T-cell (primary cell): ENCODE results near the gene OPRPN. TPM values are rescaled to one million over a fixed set of nuclear protein-coding genes. Genes with fewer than 3 reads are reported as not detected.

Source experiments
- ATAC-seq, 4 experiments: fragments of 200-7000 bp in 3 of 4; fragments of 150-1000 bp in 1 of 4; cut with Tn5 transposase; replicated peaks in 1 of 4; 1 replicate in 3 of 4; 2 replicates in 1 of 4; pipeline ENCODE4 v1.10.0; 2021; ENCODE audit warnings: moderate library complexity in 3 of 4, mild to moderate bottlenecking in 2 of 4, moderate number of reproducible peaks in 1 of 4
- CTCF ChIA-PET, 2 donors: fragments of 300-600 bp; sonication (Branson Sonifier 250); formaldehyde crosslinking; loops; one replicate each; lab custom pipeline; 2022; ENCODE audit warnings: antibody characterized with exemption in 2 of 2; lab: Charles Lee
- POLR2A ChIA-PET, 2 donors: fragments of 300-600 bp; sonication (Branson Sonifier 250); formaldehyde crosslinking; loops; one replicate each; lab custom pipeline; 2022; ENCODE audit warnings: antibody characterized with exemption in 2 of 2; lab: Charles Lee
- DNase-seq, 35 experiments: peaks; one replicate each; pipeline versions ENCODE4 v3.0.0 to v3.0.0-alpha.2; 2013 to 2023
- H3K27ac ChIP-seq: one replicate; pipeline ENCODE4 v1.5.1; 2013; ENCODE audit warnings: low read length
- H3K27me3 ChIP-seq, 2 experiments: replicated peaks in 1 of 2; 1 replicate in 1 of 2; 2 replicates in 1 of 2; pipeline versions ENCODE4 v1.6.1 to v1.7.0; 2013; ENCODE audit warnings: low read length in 1 of 2, mixed read lengths in 1 of 2; ENCODE audit not compliant: control insufficient read depth in 2 of 2, insufficient read depth in 2 of 2; ENCODE audit errors: extremely low read depth in 1 of 2
- H3K36me3 ChIP-seq, 2 donors: 1 replicate in 1 of 2; 2 replicates in 1 of 2; pipeline versions ENCODE4 v1.6.1 to v1.7.0; 2013; ENCODE audit warnings: low read length in 1 of 2; ENCODE audit not compliant: control insufficient read depth in 2 of 2, insufficient read depth in 1 of 2; ENCODE audit errors: extremely low read depth in 1 of 2
- H3K4me1 ChIP-seq, 2 experiments: 1 replicate in 1 of 2; 2 replicates in 1 of 2; pipeline versions ENCODE4 v1.6.1 to v1.7.0; 2013; ENCODE audit warnings: low read length in 2 of 2, mixed read lengths in 1 of 2; ENCODE audit not compliant: insufficient read depth in 2 of 2, control insufficient read depth in 1 of 2; ENCODE audit errors: extremely low read depth in 1 of 2
- H3K4me3 ChIP-seq, 2 donors: 1 replicate in 1 of 2; 2 replicates in 1 of 2; pipeline versions ENCODE4 v1.5.1 to v1.7.0; 2013; ENCODE audit warnings: mild to moderate bottlenecking in 2 of 2, low read length in 1 of 2, moderate library complexity in 1 of 2; ENCODE audit not compliant: control insufficient read depth in 1 of 2; ENCODE audit errors: extremely low read depth in 1 of 2
- H3K9me3 ChIP-seq: 2 replicates; pipeline ENCODE4 v1.7.0; 2013
- H3K27ac Mint-ChIP-seq, 2 donors: one replicate each; pipeline ENCODE4 v1.8.0; 2020 to 2021; ENCODE audit warnings: mild to moderate bottlenecking in 2 of 2, mixed read lengths in 2 of 2
- H3K27me3 Mint-ChIP-seq, 2 donors: one replicate each; pipeline ENCODE4 v1.8.0; 2021 to 2022; ENCODE audit warnings: mixed read lengths in 2 of 2
- H3K36me3 Mint-ChIP-seq: one replicate; pipeline ENCODE4 v1.8.0; 2021; ENCODE audit warnings: mixed read lengths
- H3K4me1 Mint-ChIP-seq, 3 donors: one replicate each; pipeline ENCODE4 v1.8.0; 2020 to 2022; ENCODE audit warnings: mixed read lengths in 3 of 3, mild to moderate bottlenecking in 1 of 3
- H3K4me3 Mint-ChIP-seq, 3 donors: one replicate each; pipeline ENCODE4 v1.8.0; 2020 to 2022; ENCODE audit warnings: mild to moderate bottlenecking in 3 of 3, mixed read lengths in 3 of 3, moderate library complexity in 3 of 3
- H3K9me3 Mint-ChIP-seq, 3 donors: one replicate each; pipeline ENCODE4 v1.8.0; 2020 to 2022; ENCODE audit warnings: mixed read lengths in 3 of 3
- WGBS: methylation state at CpG from one replicate; pipeline ENCODE4 v1.1.5; 2013; ENCODE audit warnings: missing lambda C conversion rate; ENCODE audit not compliant: insufficient coverage; 5-methylcytosine and 5-hydroxymethylcytosine counted together
- total RNA-seq, 35 experiments: library from RNA in 6 of 35; stranded (reverse) in 6 of 35; fragments of 120-200 nt in 1 of 35; gene quantifications; one replicate each; pipeline versions ENCODE4 v1.2.1 to v1.2.4 and lab custom pipeline; 2013 to 2026

OPRPN gene
- total RNA-seq, 5 donors from 2014 or later (not counting 1 experiment from before 2014, with no cell fraction given), result not detected

DNA sequence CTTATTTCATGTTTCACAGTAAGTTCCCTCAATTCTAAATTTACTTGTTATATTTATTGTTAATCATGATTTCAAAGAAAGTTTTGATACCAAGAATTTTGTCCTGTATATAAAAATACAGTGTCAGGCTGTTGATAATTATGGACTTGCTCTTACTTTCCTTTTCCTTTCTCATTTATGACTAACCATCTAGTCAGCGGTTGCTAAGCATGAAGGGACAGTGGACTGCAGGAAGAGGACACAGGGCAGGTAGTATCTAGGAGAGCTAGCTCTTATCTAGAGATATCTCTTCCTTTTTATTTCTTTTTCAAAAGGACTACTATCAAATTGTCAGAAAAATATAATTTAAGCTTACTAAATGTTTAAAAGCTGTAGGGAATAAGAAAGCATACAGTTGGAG is 1.6 kb downstream of the OPRPN start:
- no peaks in the 10 kb centered on the region for H3K4me1 Mint-ChIP-seq
- no peak for ATAC-seq
- H3K4me3 ChIP-seq, result no peak overlapping the region
- H3K36me3 Mint-ChIP-seq, result no peaks in the 10 kb centered on the region
- ChIA-PET CTCF (no interaction called here), POLR2A (no interaction called here)
- H3K9me3 ChIP-seq, result no peaks in the 10 kb centered on the region
- no peaks in the 10 kb centered on the region for H3K27me3 Mint-ChIP-seq
- no peaks in the 10 kb centered on the region for H3K36me3 ChIP-seq
- H3K27me3 ChIP-seq, result no peaks in the 10 kb centered on the region
- H3K4me3 Mint-ChIP-seq, result no peak overlapping the region
- no peak for DNase-seq
- H3K9me3 Mint-ChIP-seq, result peaks cover 0 to 10% (median 0%) of the 10 kb centered on the region in 3 donors
- H3K27ac ChIP-seq, result no peak overlapping the region
- H3K4me1 ChIP-seq, result no peaks in the 10 kb centered on the region
- no peak overlapping the region for H3K27ac Mint-ChIP-seq
- no CpG with 5 or more reads among the region's 1 CpG for WGBS

DNA sequence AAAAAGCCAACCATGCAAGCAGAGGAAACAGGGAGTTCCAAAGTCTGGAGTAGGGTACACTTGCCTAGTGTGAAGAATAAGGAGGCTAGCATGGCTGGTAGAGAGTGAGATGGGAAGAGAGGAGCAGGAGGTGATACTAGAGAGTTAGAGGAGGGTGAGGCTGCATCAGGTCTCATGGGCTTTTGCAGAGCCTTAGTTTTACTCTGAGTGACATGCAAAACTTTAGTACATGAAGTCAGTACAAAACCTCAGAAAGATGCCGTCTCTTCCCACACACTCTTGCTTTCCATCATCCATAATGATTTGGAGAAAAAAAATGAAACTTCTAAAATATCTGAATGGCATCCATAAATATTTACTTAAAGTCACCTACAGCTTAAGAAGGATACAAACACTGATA is 5.0 kb downstream of the OPRPN start:
- H3K36me3 Mint-ChIP-seq, result no peaks in the 10 kb centered on the region
- CTCF ChIA-PET, result no interaction called here
- Histone ChIP-seq H3K9me3 (no peaks in the 10 kb centered on the region), H3K4me3 (no peak overlapping the region), H3K27ac (no peak overlapping the region), H3K4me1 (no peaks in the 10 kb centered on the region), H3K36me3 (no peaks in the 10 kb centered on the region), H3K27me3 (no peaks in the 10 kb centered on the region)
- DNase-seq (no peak), ATAC-seq (no peak)
- WGBS, result no CpG with 5 or more reads among the region's 1 CpG
- no peaks in the 10 kb centered on the region for H3K4me1 Mint-ChIP-seq
- H3K27ac Mint-ChIP-seq, result no peak overlapping the region
- POLR2A ChIA-PET, result no interaction called here
- H3K27me3 Mint-ChIP-seq, result no peaks in the 10 kb centered on the region
- peaks cover 0 to 12% (median 0%) of the 10 kb centered on the region in 3 donors for H3K9me3 Mint-ChIP-seq
- H3K4me3 Mint-ChIP-seq, result no peak overlapping the region

DNA sequence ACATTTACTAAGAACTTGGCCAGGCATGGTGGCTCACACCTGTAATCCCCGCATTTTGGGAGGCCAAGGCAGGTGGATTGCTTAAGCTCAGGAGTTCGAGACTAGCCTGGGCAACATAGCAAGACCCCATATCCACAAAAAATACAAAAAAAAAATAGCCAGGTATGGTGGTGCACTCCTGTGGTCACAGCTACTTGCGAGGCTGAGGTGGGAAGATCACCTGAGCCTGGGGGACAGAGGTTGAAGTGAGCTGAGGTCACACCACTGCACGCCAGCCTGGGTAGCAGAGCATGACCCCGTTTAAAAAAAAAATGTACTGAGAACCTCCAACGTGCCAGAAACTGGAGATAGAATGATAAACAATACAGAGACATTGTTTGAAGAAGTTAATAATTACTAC is 8.0 kb downstream of the OPRPN start:
- Histone ChIP-seq H3K4me3 (no peak overlapping the region), H3K4me1 (no peaks in the 10 kb centered on the region), H3K27me3 (no peaks in the 10 kb centered on the region), H3K36me3 (no peaks in the 10 kb centered on the region), H3K9me3 (no peaks in the 10 kb centered on the region), H3K27ac (no peak overlapping the region)
- WGBS, result 40% methylated on average over 1 of the region's 6 CpGs
- Mint-ChIP-seq H3K9me3 (peaks cover 0 to 12% (median 0%) of the 10 kb centered on the region in 3 donors), H3K4me1 (no peaks in the 10 kb centered on the region), H3K27me3 (no peaks in the 10 kb centered on the region), H3K4me3 (no peak overlapping the region), H3K27ac (no peak overlapping the region), H3K36me3 (no peaks in the 10 kb centered on the region)
- CTCF ChIA-PET, result no interaction called here
- ATAC-seq, result no peak
- no peak for DNase-seq
- POLR2A ChIA-PET, result no interaction called here

DNA sequence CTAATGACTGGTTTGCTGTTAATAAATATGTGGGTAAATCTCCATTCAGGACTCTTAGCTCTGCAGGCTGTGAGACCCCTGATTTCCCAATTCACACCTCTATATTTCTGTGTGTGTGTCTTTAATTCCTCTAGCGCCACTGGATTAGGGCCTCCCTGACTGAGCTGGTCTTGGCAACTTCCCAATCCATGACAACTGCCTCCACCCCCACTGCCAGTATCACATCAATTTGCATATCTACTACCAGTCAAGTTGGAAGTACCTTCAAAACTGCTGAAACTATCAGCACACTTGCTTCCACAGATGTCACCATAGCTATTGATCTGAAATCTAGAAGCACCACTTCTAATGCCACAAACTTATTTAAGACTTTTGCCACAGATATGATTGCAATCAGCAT is 27.6 kb downstream of the OPRPN start:
- Histone ChIP-seq H3K4me1 (no peaks in the 10 kb centered on the region), H3K27ac (no peak overlapping the region), H3K4me3 (no peak overlapping the region), H3K9me3 (no peaks in the 10 kb centered on the region), H3K36me3 (no peaks in the 10 kb centered on the region), H3K27me3 (no peaks in the 10 kb centered on the region)
- Mint-ChIP-seq H3K4me3 (no peak overlapping the region), H3K27me3 (no peaks in the 10 kb centered on the region), H3K36me3 (no peaks in the 10 kb centered on the region), H3K9me3 (peaks cover 6 to 14% (median 9%) of the 10 kb centered on the region in 3 donors), H3K4me1 (no peaks in the 10 kb centered on the region), H3K27ac (no peak overlapping the region)
- ATAC-seq (no peak), DNase-seq (no peak)
- CTCF ChIA-PET, result no interaction called here
- 100% methylated on average over 1 of the region's 1 CpG for WGBS
- POLR2A ChIA-PET, result interaction anchor here in 1 of 2 donors (0.5 kb wide), 1 partner anchor 395 kb away, joined by 3 read pairs; no protein-coding TSS in a partner anchor

DNA sequence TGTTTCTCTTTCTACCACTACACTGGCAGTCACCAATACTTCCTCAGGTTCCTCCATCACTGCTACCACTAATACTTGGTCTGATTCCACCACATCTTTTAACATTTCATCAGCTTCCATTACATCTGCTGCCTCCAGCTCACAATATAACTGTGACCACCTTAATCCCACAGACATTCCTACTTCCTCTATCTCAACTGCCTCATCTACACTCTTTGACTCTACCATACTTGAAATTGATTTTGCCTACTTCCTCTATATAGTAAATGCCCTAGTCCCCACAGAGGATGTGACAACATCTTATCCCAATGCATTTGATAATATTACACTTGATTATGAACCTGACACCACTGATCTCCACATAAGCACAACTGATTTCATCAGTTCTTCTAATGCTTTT is 29.0 kb downstream of the OPRPN start:
- ATAC-seq (no peak), DNase-seq (no peak)
- Histone ChIP-seq H3K4me3 (no peak overlapping the region), H3K27ac (no peak overlapping the region), H3K27me3 (no peaks in the 10 kb centered on the region), H3K36me3 (no peaks in the 10 kb centered on the region), H3K4me1 (no peaks in the 10 kb centered on the region), H3K9me3 (no peaks in the 10 kb centered on the region)
- Mint-ChIP-seq H3K9me3 (peaks cover 4 to 10% (median 6%) of the 10 kb centered on the region in 3 donors), H3K27ac (no peak overlapping the region), H3K4me3 (no peak overlapping the region), H3K4me1 (no peaks in the 10 kb centered on the region), H3K27me3 (no peaks in the 10 kb centered on the region), H3K36me3 (no peaks in the 10 kb centered on the region)
- POLR2A ChIA-PET, result no interaction called here
- CTCF ChIA-PET, result interaction anchor here in 1 of 2 donors (0.6 kb wide), 1 partner anchor 264 kb away, joined by 3 read pairs; no protein-coding TSS in a partner anchor

DNA sequence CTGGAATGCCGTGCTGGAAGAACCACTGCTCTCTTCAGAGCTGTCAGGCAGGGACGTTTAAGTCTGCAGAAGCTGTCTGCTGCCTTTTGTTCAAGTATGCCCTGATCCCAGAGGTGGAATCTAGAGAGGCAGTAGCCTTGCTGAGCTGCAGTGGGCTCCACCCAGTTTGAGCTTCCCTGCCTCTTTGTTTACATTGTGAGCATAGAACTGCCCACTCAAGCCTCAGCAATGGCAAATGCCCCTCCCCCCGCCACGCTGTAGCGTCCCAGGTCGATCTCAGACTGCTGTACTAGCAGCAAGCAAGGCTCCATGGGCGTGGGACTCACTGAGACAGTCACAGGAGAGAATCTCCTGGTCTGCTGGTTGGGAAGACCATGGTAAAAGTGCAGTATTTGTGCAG is 39.5 kb downstream of the OPRPN start:
- H3K4me3 Mint-ChIP-seq, result no peak overlapping the region
- Histone ChIP-seq H3K27me3 (peaks cover 0 to 5% of the 10 kb centered on the region in 2 experiments), H3K36me3 (no peaks in the 10 kb centered on the region), H3K9me3 (no peaks in the 10 kb centered on the region), H3K4me1 (no peaks in the 10 kb centered on the region), H3K4me3 (no peak overlapping the region), H3K27ac (no peak overlapping the region)
- H3K36me3 Mint-ChIP-seq, result no peaks in the 10 kb centered on the region
- 58% methylated on average over 7 of the region's 7 CpGs for WGBS
- ATAC-seq, result no peak
- no peak for DNase-seq
- peaks cover 0 to 11% (median 6%) of the 10 kb centered on the region in 3 donors for H3K9me3 Mint-ChIP-seq
- H3K4me1 Mint-ChIP-seq, result no peaks in the 10 kb centered on the region
- CTCF ChIA-PET, result no interaction called here
- POLR2A ChIA-PET, result no interaction called here
- H3K27ac Mint-ChIP-seq, result no peak overlapping the region
- H3K27me3 Mint-ChIP-seq, result peaks cover 5% of the 10 kb centered on the region in 2 donors

DNA sequence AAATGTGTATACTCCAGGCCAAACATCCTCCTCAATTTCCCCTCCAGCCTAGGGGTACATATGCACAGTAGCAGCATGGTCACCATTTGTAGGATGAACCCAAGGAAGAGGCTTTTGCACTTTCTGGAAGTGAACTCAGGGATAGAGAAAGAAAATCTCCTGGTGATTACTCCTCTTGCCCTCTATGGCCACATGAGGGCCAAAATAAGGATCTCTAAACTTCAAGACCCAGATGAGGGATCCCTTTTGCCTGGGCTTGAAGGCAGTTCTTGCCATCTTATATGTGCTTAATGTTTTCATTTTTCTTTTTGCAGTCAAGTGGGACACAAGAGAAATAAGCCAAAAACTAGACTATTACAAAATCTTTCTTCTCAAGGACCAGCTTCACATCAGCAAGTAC is 44.7 kb downstream of the OPRPN start:
- ATAC-seq (no peak), DNase-seq (no peak)
- Histone ChIP-seq H3K27me3 (peaks cover 0 to under 1% of the 10 kb centered on the region in 2 experiments), H3K4me1 (no peaks in the 10 kb centered on the region), H3K36me3 (no peaks in the 10 kb centered on the region), H3K9me3 (no peaks in the 10 kb centered on the region), H3K27ac (no peak overlapping the region), H3K4me3 (no peak overlapping the region)
- Mint-ChIP-seq H3K36me3 (no peaks in the 10 kb centered on the region), H3K27me3 (peaks cover 5% of the 10 kb centered on the region in 2 donors), H3K4me1 (no peaks in the 10 kb centered on the region), H3K4me3 (no peak overlapping the region), H3K9me3 (no peaks in the 10 kb centered on the region), H3K27ac (no peak overlapping the region)
- ChIA-PET POLR2A (no interaction called here), CTCF (no interaction called here)
